ENCODE data around the gene TUBG2.

TUBG2 gene

DNA sequence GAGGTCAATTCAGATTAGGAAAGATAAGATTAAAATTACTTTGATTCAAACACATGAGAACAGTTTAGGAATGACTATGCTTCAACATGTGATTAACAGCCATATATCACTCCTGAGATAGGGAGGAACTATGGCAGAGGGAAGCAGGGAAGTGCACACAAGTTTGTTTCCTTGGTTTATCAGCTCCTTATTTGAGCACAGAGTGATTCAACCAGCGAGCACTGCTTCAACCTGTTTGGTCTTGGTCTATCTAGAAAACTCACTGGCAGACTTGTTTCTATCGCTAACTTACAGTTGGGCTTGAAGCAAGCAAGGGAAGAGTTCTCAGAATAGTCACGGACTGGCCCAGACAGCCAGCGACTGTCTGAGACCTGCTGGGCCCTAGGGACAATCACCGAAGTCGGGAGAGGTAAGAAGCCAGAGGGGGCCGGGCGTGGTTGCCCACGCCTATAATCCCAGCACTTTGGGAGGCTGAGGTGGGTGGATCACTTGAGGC is 26.1 kb upstream of the TUBG2 start:
- TF ChIP-seq MYC (IDR thresholded peaks at IDR 0.05; ENCODE audit: low read depth, low read length) (no peak), POLR2A (IDR thresholded peaks at IDR 0.05; ENCODE audit: extremely low read depth, insufficient read length) (no peak)
- TF ChIP-seq, protein P1, sequence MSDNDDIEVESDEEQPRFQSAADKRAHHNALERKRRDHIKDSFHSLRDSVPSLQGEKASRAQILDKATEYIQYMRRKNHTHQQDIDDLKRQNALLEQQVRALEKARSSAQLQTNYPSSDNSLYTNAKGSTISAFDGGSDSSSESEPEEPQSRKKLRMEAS (IDR thresholded peaks at IDR 0.05; ENCODE audit: low read depth, low read length), result no peak
- TF ChIP-seq, protein P2, sequence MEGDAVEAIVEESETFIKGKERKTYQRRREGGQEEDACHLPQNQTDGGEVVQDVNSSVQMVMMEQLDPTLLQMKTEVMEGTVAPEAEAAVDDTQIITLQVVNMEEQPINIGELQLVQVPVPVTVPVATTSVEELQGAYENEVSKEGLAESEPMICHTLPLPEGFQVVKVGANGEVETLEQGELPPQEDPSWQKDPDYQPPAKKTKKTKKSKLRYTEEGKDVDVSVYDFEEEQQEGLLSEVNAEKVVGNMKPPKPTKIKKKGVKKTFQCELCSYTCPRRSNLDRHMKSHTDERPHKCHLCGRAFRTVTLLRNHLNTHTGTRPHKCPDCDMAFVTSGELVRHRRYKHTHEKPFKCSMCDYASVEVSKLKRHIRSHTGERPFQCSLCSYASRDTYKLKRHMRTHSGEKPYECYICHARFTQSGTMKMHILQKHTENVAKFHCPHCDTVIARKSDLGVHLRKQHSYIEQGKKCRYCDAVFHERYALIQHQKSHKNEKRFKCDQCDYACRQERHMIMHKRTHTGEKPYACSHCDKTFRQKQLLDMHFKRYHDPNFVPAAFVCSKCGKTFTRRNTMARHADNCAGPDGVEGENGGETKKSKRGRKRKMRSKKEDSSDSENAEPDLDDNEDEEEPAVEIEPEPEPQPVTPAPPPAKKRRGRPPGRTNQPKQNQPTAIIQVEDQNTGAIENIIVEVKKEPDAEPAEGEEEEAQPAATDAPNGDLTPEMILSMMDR (IDR thresholded peaks at IDR 0.05; ENCODE audit: low read depth, low read length), result no peak
- no peak for DNase-seq (ENCODE audit: low read depth)
- H3K4me3 ChIP-seq (ENCODE audit: low read depth, low read length), result no peak overlapping the region

DNA sequence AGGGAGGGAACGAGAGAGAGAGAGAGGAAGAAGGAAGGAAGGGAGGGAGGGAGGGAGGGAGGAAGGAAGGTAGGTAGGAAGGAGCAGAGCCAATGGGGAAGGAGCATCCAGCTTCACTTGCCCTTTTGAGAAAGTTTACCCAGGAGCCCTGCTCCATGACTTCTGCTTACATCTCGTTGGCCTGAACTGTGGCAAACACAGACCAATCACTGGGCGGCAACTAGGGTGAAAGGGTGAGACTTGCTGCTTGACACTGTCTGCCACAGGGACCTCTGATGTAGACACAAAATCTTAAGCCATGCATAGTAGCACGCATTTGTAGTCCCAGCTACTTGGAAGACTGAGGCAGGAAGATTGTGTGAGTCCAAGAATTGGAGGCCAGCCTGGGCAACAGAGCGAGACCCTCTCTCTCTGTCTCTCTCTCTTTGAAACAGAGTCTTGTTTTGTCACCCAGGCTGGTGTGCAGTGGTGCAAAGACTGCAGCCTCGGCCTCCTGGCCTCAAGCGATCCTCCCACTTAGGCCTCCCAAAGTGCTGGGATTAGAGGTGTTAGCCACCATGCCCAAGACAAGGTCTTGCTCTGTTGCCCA is 19.5 kb upstream of the TUBG2 start:
- DNase-seq (ENCODE audit: low read depth), result peak; percentile 26
- TF ChIP-seq, protein P2 (IDR thresholded peaks at IDR 0.05; ENCODE audit: low read depth, low read length), result no peak
- no peak for TF ChIP-seq MYC (IDR thresholded peaks at IDR 0.05; ENCODE audit: low read depth, low read length)
- TF ChIP-seq, protein P1 (IDR thresholded peaks at IDR 0.05; ENCODE audit: low read depth, low read length), result no peak
- no peak for TF ChIP-seq POLR2A (IDR thresholded peaks at IDR 0.05; ENCODE audit: extremely low read depth, insufficient read length)
- no peak overlapping the region for H3K4me3 ChIP-seq (ENCODE audit: low read depth, low read length)

DNA sequence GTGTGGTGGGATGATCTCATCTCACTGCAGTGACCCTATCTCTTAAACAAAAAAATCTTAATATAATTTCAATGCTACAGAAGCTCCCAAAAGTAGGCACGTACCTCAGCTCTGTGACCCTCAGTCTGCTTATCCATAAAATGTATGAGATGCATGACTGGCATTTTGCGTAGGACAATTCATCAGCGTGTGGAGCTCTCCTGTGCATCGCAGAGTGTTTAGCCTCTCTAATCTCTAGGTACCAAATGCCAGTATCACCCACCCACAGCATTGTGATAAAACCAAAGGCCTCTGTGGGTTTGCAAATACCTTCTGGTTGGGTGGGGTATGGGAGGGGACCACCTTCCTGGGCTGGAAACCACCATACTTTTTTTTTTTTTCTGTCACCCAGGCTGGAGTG is 19.0 kb upstream of the TUBG2 start:
- no peak overlapping the region for H3K4me3 ChIP-seq (ENCODE audit: low read depth, low read length)
- no peak for DNase-seq (ENCODE audit: low read depth)
- TF ChIP-seq, protein P1 (IDR thresholded peaks at IDR 0.05; ENCODE audit: low read depth, low read length), result no peak
- TF ChIP-seq, protein P2 (IDR thresholded peaks at IDR 0.05; ENCODE audit: low read depth, low read length), result no peak
- TF ChIP-seq POLR2A (IDR thresholded peaks at IDR 0.05; ENCODE audit: extremely low read depth, insufficient read length) (no peak), MYC (IDR thresholded peaks at IDR 0.05; ENCODE audit: low read depth, low read length) (no peak)

DNA sequence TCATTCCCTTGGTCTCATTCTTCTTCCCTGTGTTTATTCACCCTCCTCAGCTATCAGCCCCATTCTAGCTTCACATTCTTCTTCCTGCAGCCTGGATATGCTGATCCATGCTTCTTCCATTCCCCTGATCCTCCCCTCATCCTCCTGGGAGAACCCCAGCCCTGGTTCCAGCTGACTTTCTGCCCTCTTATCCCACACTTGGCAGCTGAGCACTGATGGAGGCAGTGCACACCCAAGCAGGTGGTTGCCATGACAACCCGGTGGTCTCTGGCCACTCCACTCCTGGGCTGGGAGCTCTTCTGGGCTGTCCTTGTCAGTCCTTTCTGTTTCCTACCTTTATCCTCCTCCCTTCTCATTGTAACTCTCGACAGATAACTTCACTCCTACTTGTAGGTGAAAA is 16.7 kb upstream of the TUBG2 start:
- no peak for TF ChIP-seq MYC (IDR thresholded peaks at IDR 0.05; ENCODE audit: low read depth, low read length)
- TF ChIP-seq, protein P2 (IDR thresholded peaks at IDR 0.05; ENCODE audit: low read depth, low read length), result no peak
- TF ChIP-seq POLR2A (IDR thresholded peaks at IDR 0.05; ENCODE audit: extremely low read depth, insufficient read length), result no peak
- TF ChIP-seq, protein P1 (IDR thresholded peaks at IDR 0.05; ENCODE audit: low read depth, low read length), result no peak
- H3K4me3 ChIP-seq (ENCODE audit: low read depth, low read length), result no peak overlapping the region
- DNase-seq (ENCODE audit: low read depth), result no peak

DNA sequence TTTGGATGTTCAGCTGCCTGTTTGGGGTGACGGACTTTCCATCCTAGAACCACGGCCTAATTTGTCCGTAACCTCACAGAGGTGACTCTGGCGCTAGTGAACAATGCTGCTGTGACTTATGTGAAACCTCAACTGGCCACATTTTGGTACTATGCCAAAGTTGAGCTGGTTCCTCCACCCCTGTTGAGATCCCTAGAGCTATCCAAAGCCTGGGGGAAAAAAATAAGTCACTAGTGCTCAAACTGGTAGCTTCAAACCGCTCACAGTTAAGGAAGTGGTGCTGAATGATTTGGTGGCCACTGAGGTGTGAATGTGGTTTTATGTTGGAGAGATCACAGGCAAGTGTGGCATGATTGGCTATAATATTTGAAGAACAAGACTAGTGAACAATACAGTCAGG is 11.3 kb upstream of the TUBG2 start:
- TF ChIP-seq, protein P1 (IDR thresholded peaks at IDR 0.05; ENCODE audit: low read depth, low read length), result no peak
- H3K4me3 ChIP-seq (ENCODE audit: low read depth, low read length), result no peak overlapping the region
- no peak for DNase-seq (ENCODE audit: low read depth)

DNA sequence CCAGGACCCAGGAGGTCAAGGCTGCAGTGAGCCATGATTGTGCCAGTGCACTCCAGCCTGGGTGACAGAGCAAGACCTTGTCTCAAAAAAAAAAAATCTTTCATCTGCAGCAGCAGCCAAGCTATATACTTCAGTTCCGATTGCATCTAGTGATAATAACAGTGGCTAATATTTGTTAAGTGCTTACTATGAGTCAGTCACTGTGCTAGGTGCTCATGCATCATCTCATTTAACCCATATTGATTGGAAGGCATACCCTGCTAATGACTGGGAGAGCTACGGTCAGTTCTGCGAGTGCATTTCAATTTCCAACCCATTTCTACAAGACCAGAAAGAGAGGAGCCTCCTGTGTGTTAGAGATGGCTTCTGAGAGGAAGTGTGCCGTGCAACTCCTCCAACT is 7.7 kb upstream of the TUBG2 start:
- H3K4me3 ChIP-seq (ENCODE audit: low read depth, low read length), result peak overlapping the region; percentile 16

More for the DNA sequence above, 7.7 kb upstream of the TUBG2 start:
- DNase-seq (ENCODE audit: low read depth), result peak; percentile 40
- TF ChIP-seq, protein P1 (IDR thresholded peaks at IDR 0.05; ENCODE audit: low read depth, low read length), result no peak
